Measurements from ENCODE around the gene FLNA. TPM values are rescaled to one million over a fixed set of nuclear protein-coding genes. Genes with fewer than 3 reads are reported as not detected.
"Not testable (repeated sequence)": the region's sequence is repeated elsewhere in the genome, so short reads cannot be mapped to it uniquely, and the experiment has no call there.

Gene FLNA
- total and polyA plus RNA-seq, 10 of the 15 experiments (the other 5 are each of a cell fraction or from before 2014, with no cell fraction given): 5.1 to 643 (median 171) TPM

- no peak for TF ChIP-seq STAT1 (conservative IDR thresholded peaks at IDR 0.05)
- TF ChIP-seq WRNIP1 (IDR thresholded peaks at IDR 0.05; ENCODE audit: borderline replicate concordance, low read depth, low read length): no peak
- TF ChIP-seq BHLHE40 (IDR thresholded peaks at IDR 0.05; ENCODE audit: borderline replicate concordance in 1 of 2, low read depth in 2 of 2, low read length in 1 of 2): no peak
- no peak for TF ChIP-seq ZSCAN29 (IDR thresholded peaks at IDR 0.05)
- no peak for TF ChIP-seq HSF1 (IDR thresholded peaks at IDR 0.05; ENCODE audit: low read depth, low read length)
- peak; percentile 71 for TF ChIP-seq HDAC6 (IDR thresholded peaks at IDR 0.05; ENCODE audit: unreplicated experiment)
- 0 out of 2 replicates have a peak, but pooled peaks have one; percentile 35 for TF ChIP-seq NFIC (IDR thresholded peaks at IDR 0.05; ENCODE audit: low read depth, low read length)
- TF ChIP-seq ZNF217 (IDR thresholded peaks at IDR 0.05): no peak
Observed at GRCh38 chrX:154401045-154401799, 26.8 kb upstream of the FLNA start (continued).

GRCh38 chrX:154400369-154400817, 26.0 kb upstream of the FLNA start:
- ChIA-PET RAD21 (ENCODE audit: unreplicated experiment) (interaction anchor here (1.9 kb wide), 1 partner anchor 12 kb away, joined by 5 read pairs; no protein-coding TSS in a partner anchor), CTCF (interaction anchor here (1.6 to 3.0 kb wide), 4 partner anchors 10 to 133 kb away, joined by 8 to 23 read pairs (median 12); partner anchors contain the start of genes FLNA and TAFAZZIN), POLR2A (interaction anchor here (3.8 kb wide), 1 partner anchor 11 kb away, joined by 22 read pairs; the partner anchor contains the start of gene TAFAZZIN)
- H3K27ac ChIP-seq (ENCODE audit: control insufficient read depth, insufficient read depth); H3K27me3 ChIP-seq (replicated peaks in 1 of 2; ENCODE audit: control insufficient read depth in 2 of 2, insufficient read depth in 2 of 2, low read length in 1 of 2); BruUV-seq (replicated peaks); DNase-seq (ENCODE audit: low read depth, low spot score); H4K20me1 ChIP-seq (ENCODE audit: control insufficient read depth, insufficient read depth); ATAC-seq; FAIRE-seq; H3K9me3 ChIP-seq (replicated peaks; ENCODE audit: control insufficient read depth, insufficient read depth, low read length); intact Hi-C loops (cut with micrococcal nuclease; ENCODE audit: unreplicated experiment); SMC1A ChIA-PET (ENCODE audit: uncharacterized antibody, unreplicated experiment); H2AFZ ChIP-seq (ENCODE audit: control insufficient read depth, low read depth, low read length); in situ Hi-C loops (cut with MboI); H3K4me1 ChIP-seq (ENCODE audit: control insufficient read depth, insufficient read depth, low read length): not testable (repeated sequence)
- Histone ChIP-seq H3K4me3 (peak overlapping the region; percentile 73), H3K36me3 (ENCODE audit: control insufficient read depth in 2 of 2, insufficient read depth in 2 of 2, low read length in 1 of 2) (peaks cover 10 to 12% of the 10 kb centered on the region in 2 experiments), H3K79me2 (ENCODE audit: control insufficient read depth, insufficient read depth, low read length) (peaks cover 29% of the 10 kb centered on the region), H3K9ac (ENCODE audit: control insufficient read depth, insufficient read depth, low read length) (peak overlapping the region; percentile 99; the same call in 1 of the 2 replicates), H3K4me2 (ENCODE audit: control insufficient read depth, insufficient read depth) (peak overlapping the region; percentile 82)
- WGBS (ENCODE audit: insufficient coverage, insufficient replicate concordance, low lambda C conversion rate, missing lambda C conversion rate): 47% methylated on average over 6 of the region's 6 CpGs
- TF ChIP-seq BACH1 (IDR thresholded peaks at IDR 0.05; ENCODE audit: borderline replicate concordance): 0 out of 2 replicates have a peak, but pooled peaks have one; percentile 52

All from GM12878 (cell line).